HG02938 (cell line): ENCODE data around the gene UQCR10.

ENCODE experiments used
- ATAC-seq: cut with Tn5 transposase; IDR thresholded peaks from one replicate; pipeline ENCODE4 v1.9.1; 2021; ENCODE audit warnings: mild to moderate bottlenecking, moderate library complexity; ENCODE audit not compliant: unreplicated experiment

The UQCR10 gene

GRCh38 chr22:29797351-29797750, 30.2 kb downstream of the UQCR10 start:
- no peak for ATAC-seq

GRCh38 chr22:29798318-29798717, 31.1 kb downstream of the UQCR10 start:
- no peak for ATAC-seq

- ATAC-seq: no peak
These were observed 31.6 kb downstream of the UQCR10 start for GRCh38 chr22:29798801-29799200.

- no peak for ATAC-seq
These were observed 32.1 kb downstream of the UQCR10 start for GRCh38 chr22:29799217-29799680.

- ATAC-seq: no peak
These were observed 34.0 kb downstream of the UQCR10 start for GRCh38 chr22:29801153-29801552.

GRCh38 chr22:29801796-29802195, 34.6 kb downstream of the UQCR10 start:
- ATAC-seq: no peak

GRCh38 chr22:29803190-29803589, 36.0 kb downstream of the UQCR10 start:
- no peak for ATAC-seq

GRCh38 chr22:29804985-29805384, 37.8 kb downstream of the UQCR10 start:
- ATAC-seq: no peak

- no peak for ATAC-seq
These were observed 39.0 kb downstream of the UQCR10 start for GRCh38 chr22:29806196-29806595.

- ATAC-seq: no peak
These were observed 43.0 kb downstream of the UQCR10 start for GRCh38 chr22:29810216-29810615.

- no peak for ATAC-seq
These were observed 44.2 kb downstream of the UQCR10 start for GRCh38 chr22:29811377-29811776.

- no peak for ATAC-seq
These were observed 46.0 kb downstream of the UQCR10 start for GRCh38 chr22:29813126-29813525.

GRCh38 chr22:29813563-29813962, 46.4 kb downstream of the UQCR10 start:
- ATAC-seq: no peak

- ATAC-seq: no peak
These were observed 46.8 kb downstream of the UQCR10 start for GRCh38 chr22:29814003-29814402.

- ATAC-seq: no peak
These were observed 48.4 kb downstream of the UQCR10 start for GRCh38 chr22:29815580-29815979.

GRCh38 chr22:29816128-29816527, 49.0 kb downstream of the UQCR10 start:
- ATAC-seq: no peak

GRCh38 chr22:29816539-29816938, 49.4 kb downstream of the UQCR10 start:
- ATAC-seq: no peak

- no peak for ATAC-seq
These were observed 49.8 kb downstream of the UQCR10 start for GRCh38 chr22:29816980-29817379.

GRCh38 chr22:29817724-29818123, 50.6 kb downstream of the UQCR10 start:
- no peak for ATAC-seq

- ATAC-seq: no peak
These were observed 52.3 kb downstream of the UQCR10 start for GRCh38 chr22:29819501-29819900.
